ENCODE data around the gene SNAPC4.

Gene SNAPC4

DNA sequence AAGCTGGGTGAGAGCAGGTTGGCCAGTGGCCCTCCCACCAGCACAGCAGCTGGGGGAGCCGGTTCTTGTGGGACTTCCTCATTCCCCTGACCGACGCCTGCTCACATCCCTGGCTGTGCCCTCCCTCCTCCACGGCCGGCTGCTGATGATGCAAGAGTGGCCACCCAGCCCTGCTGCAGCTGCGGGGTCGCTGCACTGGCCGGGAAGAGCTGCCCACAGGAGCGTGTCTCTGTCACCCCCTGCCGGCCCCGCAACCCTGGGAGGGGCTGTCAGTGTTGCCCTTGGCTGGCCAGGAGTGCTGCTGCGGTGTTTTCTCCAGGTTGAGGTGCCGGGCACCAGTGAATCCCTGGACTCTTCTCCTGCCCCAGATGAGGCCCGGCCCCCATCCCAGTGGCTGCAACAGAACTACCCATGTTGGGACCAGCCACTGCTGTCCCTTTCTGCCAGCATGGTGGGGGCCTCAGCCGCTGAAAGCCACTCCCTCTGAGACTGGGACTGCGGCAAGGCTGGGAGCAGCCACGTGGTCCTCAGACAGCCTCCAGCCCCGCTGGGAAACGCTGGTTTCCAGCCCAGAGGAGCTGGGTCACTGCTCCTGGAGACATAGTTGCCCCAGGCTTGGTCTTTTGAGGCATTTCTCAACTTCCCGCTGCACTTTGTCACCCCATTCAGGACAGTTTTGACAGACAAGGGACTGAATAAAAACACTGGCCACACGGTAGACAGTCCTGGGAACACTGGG, 27.2 kb downstream of the SNAPC4 start:
- DNase-seq (ENCODE audit: low read depth), result peak; percentile 81

DNA sequence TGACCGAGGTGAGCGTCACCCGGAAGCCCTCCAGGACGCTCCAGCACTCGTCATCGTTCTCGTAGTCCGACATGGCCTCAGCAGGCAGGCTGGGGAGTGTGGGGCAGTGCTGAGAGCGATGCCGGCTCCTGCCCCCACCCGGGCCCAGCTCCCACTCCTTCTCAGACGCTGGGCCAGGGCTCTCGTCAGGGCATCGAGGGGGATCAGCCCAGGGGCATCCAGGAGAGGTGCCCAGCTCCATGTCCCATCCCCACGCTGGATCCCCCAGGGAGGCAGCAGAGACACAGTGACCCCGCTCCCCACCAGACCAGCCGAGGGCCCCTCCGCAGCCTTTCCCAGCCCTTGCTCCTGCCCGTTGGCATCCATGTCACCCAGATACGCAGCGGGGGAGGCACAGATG, 28.0 kb downstream of the SNAPC4 start:
- DNase-seq (ENCODE audit: low read depth), result no peak

DNA sequence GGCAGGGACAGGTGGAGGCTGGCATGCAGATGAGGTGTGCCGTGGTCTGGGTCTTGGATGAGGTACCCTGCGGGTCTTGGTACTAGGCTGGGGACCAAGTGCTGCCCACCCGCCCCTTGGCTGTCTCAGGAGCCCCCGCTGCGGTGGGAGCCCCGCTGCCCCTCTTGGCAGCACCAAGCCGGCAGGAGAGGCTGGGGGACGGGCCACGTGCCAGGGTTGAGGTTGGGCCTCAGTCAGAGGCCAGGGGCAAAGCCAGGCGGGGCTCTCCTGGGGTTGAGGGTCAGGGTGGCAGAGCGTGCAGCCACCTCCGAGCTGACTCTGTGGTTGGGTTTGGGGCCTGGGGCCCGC, 28.5 kb downstream of the SNAPC4 start:
- DNase-seq (ENCODE audit: low read depth), result no peak

DNA sequence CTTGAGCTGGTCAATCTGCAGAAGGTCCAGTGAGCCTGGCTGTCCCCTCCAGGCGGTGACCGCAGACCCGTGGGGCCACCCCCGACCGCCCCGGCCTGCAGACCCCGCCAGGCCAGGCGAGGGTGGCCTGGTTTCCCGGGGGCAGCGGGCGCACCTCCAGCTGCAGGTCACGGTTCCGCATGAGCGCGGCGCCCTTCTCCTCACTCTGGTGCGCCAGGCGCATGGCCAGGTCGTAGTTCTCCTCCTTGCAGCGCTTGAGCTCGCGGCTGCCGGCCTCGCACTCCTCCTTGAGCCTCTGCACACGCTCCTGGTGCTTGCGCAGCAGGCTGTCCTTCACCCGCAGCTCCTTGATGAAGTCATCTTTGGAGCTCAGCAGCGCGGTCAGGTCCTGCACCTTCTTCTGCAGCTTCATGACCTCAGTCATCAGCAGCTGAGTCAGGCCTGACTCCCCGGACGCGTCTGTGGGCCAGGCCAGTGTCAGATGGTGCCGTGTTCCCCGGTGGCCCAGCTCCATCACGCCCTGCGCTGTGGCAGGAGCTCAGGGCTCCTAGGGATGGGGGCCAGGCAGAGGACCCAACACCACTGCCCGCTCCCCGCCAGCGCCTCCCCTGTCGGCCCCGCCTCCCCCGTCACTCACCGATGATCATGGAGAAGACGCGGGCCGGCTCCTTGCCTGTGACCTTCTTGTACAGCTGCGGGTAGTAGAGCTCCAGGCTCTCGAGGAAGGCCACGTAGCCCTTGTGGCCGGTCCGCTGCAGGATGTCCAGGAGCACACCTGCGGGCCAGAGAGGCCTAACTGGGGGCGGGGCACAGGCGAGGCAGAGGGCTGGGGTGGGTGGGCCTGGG, 29.1 kb downstream of the SNAPC4 start:
- DNase-seq (ENCODE audit: low read depth), result no peak

GRCh38 chr9:136370037-136370436, 29.9 kb downstream of the SNAPC4 start:
- DNase-seq (ENCODE audit: low read depth), result no peak

GRCh38 chr9:136368190-136368589, 31.8 kb downstream of the SNAPC4 start:
- DNase-seq (ENCODE audit: low read depth), result no peak

- DNase-seq (ENCODE audit: low read depth), result no peak
Measured at GRCh38 chr9:136367296-136368145, 32.4 kb downstream of the SNAPC4 start.

DNA sequence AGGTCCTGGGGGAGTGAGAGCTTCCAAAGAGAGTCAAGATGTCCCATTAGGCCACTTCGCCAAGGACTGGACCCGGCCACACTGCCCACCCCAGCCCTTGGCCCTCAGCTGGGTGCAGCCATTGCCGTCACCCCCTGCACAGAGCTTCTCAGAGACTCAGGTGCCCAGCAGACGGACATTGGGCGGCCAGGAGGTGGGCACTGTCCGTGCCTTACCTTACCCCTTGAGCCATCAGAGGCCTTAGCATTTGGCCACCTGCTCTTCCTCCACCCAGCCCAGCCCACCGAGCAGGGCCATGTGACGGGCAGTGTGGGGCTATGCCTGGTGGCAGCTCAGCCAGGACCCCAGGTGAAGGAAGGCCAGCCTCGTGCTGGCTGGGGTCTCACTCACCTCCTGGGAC, 33.1 kb downstream of the SNAPC4 start:
- no peak for DNase-seq (ENCODE audit: low read depth)

GRCh38 chr9:136365775-136366222, 34.2 kb downstream of the SNAPC4 start:
- no peak for DNase-seq (ENCODE audit: low read depth)

DNA sequence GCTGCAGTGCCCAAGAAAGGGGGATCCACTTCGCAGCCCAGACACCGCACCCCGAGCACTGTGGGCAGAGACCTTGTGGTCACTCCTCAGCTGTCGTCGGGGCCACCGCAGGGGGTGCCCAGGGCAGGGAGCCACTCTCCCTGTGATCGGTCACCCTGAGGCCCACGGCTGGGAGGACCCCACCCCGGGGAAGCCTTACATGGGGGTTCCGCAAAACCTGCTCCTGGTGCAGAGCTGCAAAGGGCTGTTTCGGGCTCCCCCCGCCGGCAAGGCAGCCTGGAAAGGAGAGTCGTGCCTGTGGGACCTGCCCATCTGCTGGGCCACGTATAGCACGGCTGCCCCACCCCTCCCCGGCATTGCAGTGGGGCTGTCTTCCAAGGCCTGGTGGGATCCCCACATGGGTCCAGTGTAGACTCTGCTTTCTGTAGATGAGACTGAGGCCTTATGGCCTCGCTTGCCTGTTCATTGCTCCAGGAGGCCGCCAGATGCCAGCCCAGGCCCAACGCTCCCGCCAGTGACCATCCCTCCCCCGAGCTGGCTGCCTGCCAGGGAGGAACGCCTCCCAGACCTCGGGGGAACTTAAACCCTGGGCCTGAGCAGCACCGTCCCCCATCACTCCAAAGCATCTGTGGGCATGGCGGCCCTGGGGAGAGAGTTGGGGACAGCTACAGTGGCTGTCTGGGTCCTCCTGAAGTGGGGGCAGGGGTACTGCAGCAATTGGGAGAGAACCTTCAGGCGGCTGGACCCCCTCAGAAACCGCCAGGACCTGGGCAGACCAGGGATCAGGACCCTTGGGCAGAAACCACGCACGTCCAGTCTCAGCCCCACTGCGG, 34.8 kb downstream of the SNAPC4 start:
- DNase-seq (ENCODE audit: low read depth), result no peak

GRCh38 chr9:136363949-136364748, 35.8 kb downstream of the SNAPC4 start:
- DNase-seq (ENCODE audit: low read depth), result no peak

DNA sequence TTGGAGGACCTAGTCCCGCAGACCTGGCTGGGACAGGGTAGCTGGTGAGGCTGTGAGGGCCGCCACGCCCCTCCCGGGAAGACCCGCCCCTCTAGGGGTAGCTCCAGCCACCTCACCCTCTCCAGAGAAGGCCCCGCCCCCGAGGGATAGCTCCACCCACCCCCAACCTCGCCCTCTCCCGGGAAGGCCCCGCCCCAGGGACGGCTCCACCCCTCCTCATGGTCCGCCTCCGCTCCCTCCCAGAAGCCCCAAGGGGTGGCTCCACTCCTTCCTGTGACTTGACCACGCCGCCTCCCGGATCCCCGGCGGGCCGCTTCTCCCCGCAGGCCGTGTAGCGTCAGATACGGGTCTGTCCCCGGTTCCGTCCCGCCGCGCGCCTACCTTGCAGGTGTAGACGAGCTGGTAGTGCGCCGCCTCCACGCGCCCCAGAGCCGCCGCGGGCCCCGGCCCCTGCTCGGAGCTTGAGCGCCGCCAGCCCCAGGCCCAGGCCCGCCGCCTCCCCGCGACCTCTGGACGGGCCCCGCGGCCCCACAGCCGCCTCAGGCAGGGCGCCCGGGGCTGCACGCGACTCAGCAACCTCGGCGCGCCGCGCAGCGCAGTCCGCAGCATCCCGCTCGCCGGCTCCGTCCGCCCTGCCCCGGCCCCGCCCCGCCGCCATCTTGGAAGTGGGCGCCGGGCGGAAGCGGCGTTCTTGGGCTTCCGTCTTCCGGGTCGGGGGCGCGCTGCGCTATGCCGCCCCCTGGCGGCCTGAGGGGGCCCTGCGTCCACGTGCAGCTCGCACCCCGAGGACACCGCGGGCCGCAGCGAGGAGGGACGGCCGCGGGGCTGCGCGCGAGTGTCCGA, 36.6 kb downstream of the SNAPC4 start, which contains the start of gene DNLZ:
Gene DNLZ (minus strand): TSS at position 639 of the 843 bp plus-strand sequence. CDS start 30 bp downstream, at position 609.
- peak; percentile 94 for DNase-seq (ENCODE audit: low read depth)

- no peak for DNase-seq (ENCODE audit: low read depth)
Measured at GRCh38 chr9:136362450-136362784, 37.6 kb downstream of the SNAPC4 start.

DNA sequence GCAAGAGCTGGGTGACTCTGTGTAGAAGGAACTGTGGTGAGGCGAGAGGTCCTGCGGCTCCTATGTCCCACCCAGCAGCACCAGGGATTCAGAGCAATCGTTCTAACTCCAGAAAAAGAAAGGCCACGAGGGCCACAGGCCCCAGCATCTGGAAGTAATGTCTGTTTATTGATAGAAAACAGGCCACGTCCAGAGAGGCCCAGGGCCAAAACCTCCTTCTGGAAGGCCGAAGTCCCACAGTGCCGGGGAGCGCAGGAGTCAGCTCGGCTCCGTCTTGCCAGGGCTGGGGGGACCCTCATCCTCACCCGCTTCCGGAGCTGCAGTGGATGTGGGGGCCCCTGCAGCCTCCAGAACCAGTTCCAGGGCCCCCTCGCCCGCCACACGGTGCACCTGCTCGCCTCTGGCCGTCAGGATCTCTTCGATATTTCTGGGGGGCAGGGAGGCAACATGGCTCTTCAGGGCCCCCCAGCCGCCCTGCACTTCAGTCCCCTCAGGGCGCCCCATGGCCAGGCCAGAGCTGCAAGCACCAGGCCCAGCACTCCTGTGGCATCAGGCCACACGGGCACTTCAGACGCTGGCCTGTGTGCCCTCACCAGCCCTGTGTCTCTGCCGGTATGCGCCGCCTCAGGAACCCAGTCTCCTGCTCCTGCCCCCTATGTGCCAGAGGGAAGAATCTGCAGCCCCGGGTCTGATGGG, 38.1 kb downstream of the SNAPC4 start:
- DNase-seq (ENCODE audit: low read depth), result peak; percentile 53

- peak; percentile 40 for DNase-seq (ENCODE audit: low read depth)
Measured at GRCh38 chr9:136361047-136361753, 38.8 kb downstream of the SNAPC4 start.

DNA sequence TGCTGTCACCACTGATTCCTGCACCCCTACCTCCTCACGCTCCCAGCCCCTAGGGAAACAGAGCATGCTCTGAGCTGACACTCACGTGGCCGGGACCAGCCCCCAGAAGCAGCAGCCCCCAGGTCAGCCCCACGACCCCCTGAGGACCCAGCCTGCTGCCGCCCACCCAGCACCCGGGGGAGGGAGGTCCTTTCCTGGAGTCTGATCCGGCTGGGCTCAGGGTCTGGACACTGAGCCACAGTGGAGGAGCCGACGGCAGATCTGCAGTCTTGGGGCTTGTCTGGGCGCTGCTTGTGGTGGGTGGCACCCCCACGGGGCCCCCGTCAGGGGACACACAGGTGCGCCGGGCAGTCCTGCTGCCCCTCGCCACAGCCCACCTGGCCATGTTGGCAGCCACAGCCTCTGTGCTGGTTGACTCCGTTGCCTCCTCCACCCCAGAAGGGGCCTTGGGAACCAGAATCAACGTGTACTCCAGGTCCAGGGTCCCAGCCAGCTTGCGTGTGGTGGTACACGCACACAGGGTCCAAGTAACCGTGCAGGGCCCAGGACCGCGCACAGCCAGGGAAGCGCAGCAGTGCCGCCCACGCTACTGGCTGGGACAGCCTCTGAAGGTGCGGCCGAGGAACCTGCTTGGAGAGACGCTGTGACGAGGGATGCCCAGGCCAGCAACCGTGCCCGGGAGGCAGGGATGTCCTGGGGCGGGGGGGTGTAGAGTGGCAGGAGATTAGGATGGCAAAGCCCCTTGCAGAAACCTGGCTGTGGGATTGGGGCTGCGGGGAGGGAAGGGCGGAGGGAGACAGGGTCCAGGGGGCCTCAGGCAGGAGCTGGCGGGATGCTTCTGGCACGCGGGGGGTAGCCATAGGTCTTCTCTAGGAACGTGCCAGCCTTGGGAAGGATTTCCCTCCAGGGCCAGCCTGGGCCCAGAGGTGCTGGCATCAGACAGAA, 39.9 kb downstream of the SNAPC4 start:
- peak; percentile 16 for DNase-seq (ENCODE audit: low read depth)

GRCh38 chr9:136358888-136359287, 41.1 kb downstream of the SNAPC4 start:
- DNase-seq (ENCODE audit: low read depth), result no peak
